GM19193 (cell line): Measurements from ENCODE around the gene ATP11B.

Experiments
- POLR2A ChIP-seq: IDR thresholded peaks from 4 replicates; pipeline ENCODE4 v1.6.1; 2011; ENCODE audit not compliant: insufficient read depth, insufficient read length; ENCODE audit errors: extremely low read depth

Gene ATP11B

GRCh38 chr3:182910936-182911781, 117.9 kb downstream of the ATP11B start:
- no peak for TF ChIP-seq POLR2A

GRCh38 chr3:182911782-182912111, 118.4 kb downstream of the ATP11B start:
- no peak for TF ChIP-seq POLR2A

GRCh38 chr3:182912474-182912873, 119.2 kb downstream of the ATP11B start:
- no peak for TF ChIP-seq POLR2A

GRCh38 chr3:182913889-182914288, 120.6 kb downstream of the ATP11B start:
- no peak for TF ChIP-seq POLR2A

- no peak for TF ChIP-seq POLR2A
These were observed 121.0 kb downstream of the ATP11B start for GRCh38 chr3:182914341-182914740.

- TF ChIP-seq POLR2A, result no peak
These were observed 123.8 kb downstream of the ATP11B start for GRCh38 chr3:182917134-182917533.

- TF ChIP-seq POLR2A, result no peak
These were observed 126.6 kb downstream of the ATP11B start for GRCh38 chr3:182919866-182920357.

GRCh38 chr3:182920515-182921084, 127.3 kb downstream of the ATP11B start:
- TF ChIP-seq POLR2A, result no peak

GRCh38 chr3:182921665-182922355, 128.5 kb downstream of the ATP11B start:
- TF ChIP-seq POLR2A, result no peak

GRCh38 chr3:182925330-182925943, 132.1 kb downstream of the ATP11B start:
- TF ChIP-seq POLR2A, result no peak

- TF ChIP-seq POLR2A, result no peak
These were observed 132.6 kb downstream of the ATP11B start for GRCh38 chr3:182925944-182926337.

GRCh38 chr3:182935803-182936202, 142.5 kb downstream of the ATP11B start:
- TF ChIP-seq POLR2A, result no peak

GRCh38 chr3:182936239-182936917, 143.1 kb downstream of the ATP11B start:
- no peak for TF ChIP-seq POLR2A

- no peak for TF ChIP-seq POLR2A
These were observed 143.6 kb downstream of the ATP11B start for GRCh38 chr3:182936918-182937285.

GRCh38 chr3:182937293-182938051, 144.2 kb downstream of the ATP11B start:
- no peak for TF ChIP-seq POLR2A

- TF ChIP-seq POLR2A, result no peak
These were observed 147.0 kb downstream of the ATP11B start for GRCh38 chr3:182940266-182940808.
